Jurkat, Clone E6-1 (cell line): ENCODE measurements around the gene RNF130.
"Not testable (repeated sequence)": the region's sequence is repeated elsewhere in the genome, so short reads cannot be mapped to it uniquely, and the experiment has no call there.

Experiments
- DNase-seq: peaks from one replicate; pipeline ENCODE4 v3.0.0-alpha.2; 2011; ENCODE audit warnings: low read depth, low spot score
- H3K4me3 ChIP-seq: 2 replicates; pipeline ENCODE4 v1.5.1; 2011; ENCODE audit warnings: mild to moderate bottlenecking, low read length, control low read depth, moderate library complexity

Gene RNF130

GRCh38 chr5:180089628-180090027 lies 18.1 kb upstream of the RNF130 start:
- DNase-seq = not testable (repeated sequence)
- peak overlapping the region; percentile 58 for H3K4me3 ChIP-seq

GRCh38 chr5:180088561-180088960 lies 17.0 kb upstream of the RNF130 start:
- H3K4me3 ChIP-seq = no peak overlapping the region
- DNase-seq = no peak

GRCh38 chr5:180086816-180087399 lies 15.3 kb upstream of the RNF130 start:
- no peak for DNase-seq
- H3K4me3 ChIP-seq = no peak overlapping the region

- no peak overlapping the region for H3K4me3 ChIP-seq
- peak; percentile 86 for DNase-seq
Observed at GRCh38 chr5:180085837-180086236, 14.3 kb upstream of the RNF130 start.

GRCh38 chr5:180084638-180085561 lies 13.3 kb upstream of the RNF130 start:
- DNase-seq = no peak
- no peak overlapping the region for H3K4me3 ChIP-seq

- DNase-seq = no peak
- no peak overlapping the region for H3K4me3 ChIP-seq
Observed at GRCh38 chr5:180083529-180084060, 12.0 kb upstream of the RNF130 start.

GRCh38 chr5:180082633-180083420 lies 11.3 kb upstream of the RNF130 start:
- H3K4me3 ChIP-seq = no peak overlapping the region
- no peak for DNase-seq

GRCh38 chr5:180081481-180081880 lies 9.9 kb upstream of the RNF130 start:
- no peak for DNase-seq
- no peak overlapping the region for H3K4me3 ChIP-seq

- DNase-seq = no peak
- no peak overlapping the region for H3K4me3 ChIP-seq
Observed at GRCh38 chr5:180080486-180081280, 9.1 kb upstream of the RNF130 start.

GRCh38 chr5:180079702-180080466 lies 8.3 kb upstream of the RNF130 start:
- H3K4me3 ChIP-seq = no peak overlapping the region
- no peak for DNase-seq

GRCh38 chr5:180078348-180078747 lies 6.8 kb upstream of the RNF130 start:
- H3K4me3 ChIP-seq = no peak overlapping the region
- DNase-seq = peak; percentile 66

GRCh38 chr5:180077594-180078284 lies 6.2 kb upstream of the RNF130 start:
- no peak overlapping the region for H3K4me3 ChIP-seq
- no peak for DNase-seq

- no peak for DNase-seq
Observed at GRCh38 chr5:180075703-180076102, 4.1 kb upstream of the RNF130 start.

GRCh38 chr5:180074462-180074861 lies 2.9 kb upstream of the RNF130 start:
- H3K4me3 ChIP-seq = no peak overlapping the region
- DNase-seq = no peak

More at GRCh38 chr5:180075703-180076102, 4.1 kb upstream of the RNF130 start:
- H3K4me3 ChIP-seq = no peak overlapping the region

GRCh38 chr5:180072556-180072955 lies 997 bp upstream of the RNF130 start:
- no peak overlapping the region for H3K4me3 ChIP-seq
- no peak for DNase-seq

- no peak overlapping the region for H3K4me3 ChIP-seq
- no peak for DNase-seq
Observed at GRCh38 chr5:180072256-180072548, 643 bp upstream of the RNF130 start.

GRCh38 chr5:180070756-180071530 lies 616 bp downstream of the RNF130 start:
- H3K4me3 ChIP-seq = peak overlapping the region; percentile 89
- DNase-seq = no peak
